ENCODE results near the gene CCNI2.

CCNI2 gene

GRCh38 chr5:132766020-132766805 is 19.0 kb downstream of the CCNI2 start:
- no peak for DNase-seq

DNA sequence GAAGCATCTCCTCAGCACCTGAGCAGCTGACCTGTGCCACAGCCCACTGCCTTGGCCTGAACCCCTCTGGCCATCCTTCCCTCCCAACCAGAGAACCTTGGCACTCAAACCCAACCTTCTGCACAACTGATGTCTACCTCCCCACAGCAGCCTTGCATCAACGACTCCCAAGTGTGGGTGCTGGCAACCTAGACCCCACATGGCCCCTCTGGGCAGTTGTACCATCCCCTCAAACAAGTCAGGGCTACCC is 19.5 kb downstream of the CCNI2 start:
- no peak for DNase-seq

- no peak for DNase-seq
Measured at GRCh38 chr5:132767150-132767549, 19.9 kb downstream of the CCNI2 start.

DNA sequence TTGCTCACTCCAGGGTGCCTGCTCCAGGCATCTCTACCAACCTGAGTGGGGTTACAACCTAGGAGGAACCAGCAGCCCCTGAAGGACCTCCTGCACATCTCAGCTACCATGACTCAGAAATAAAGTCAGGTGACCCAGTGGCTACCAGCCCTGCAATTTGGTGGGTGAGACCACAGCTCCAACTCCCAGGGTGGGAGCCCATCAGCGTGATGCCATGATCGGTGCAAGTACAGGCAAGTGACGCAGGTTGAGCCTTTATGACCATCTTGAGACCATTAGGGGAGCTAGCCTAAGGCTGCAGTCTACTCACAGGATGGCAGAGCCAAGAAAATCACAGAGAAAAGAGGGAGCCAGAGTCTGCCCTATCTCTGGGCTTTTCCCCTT is 21.3 kb downstream of the CCNI2 start:
- DNase-seq: no peak

GRCh38 chr5:132770476-132771159 is 23.4 kb downstream of the CCNI2 start:
- peak; percentile 58 for DNase-seq

- no peak for DNase-seq
Measured at GRCh38 chr5:132771503-132771998, 24.3 kb downstream of the CCNI2 start.

- no peak for DNase-seq
Measured at GRCh38 chr5:132772291-132773070, 25.3 kb downstream of the CCNI2 start.

- no peak for DNase-seq
Measured at GRCh38 chr5:132773114-132773513, 25.9 kb downstream of the CCNI2 start.

GRCh38 chr5:132773601-132774355 is 26.6 kb downstream of the CCNI2 start:
- peak; percentile 74 for DNase-seq

DNA sequence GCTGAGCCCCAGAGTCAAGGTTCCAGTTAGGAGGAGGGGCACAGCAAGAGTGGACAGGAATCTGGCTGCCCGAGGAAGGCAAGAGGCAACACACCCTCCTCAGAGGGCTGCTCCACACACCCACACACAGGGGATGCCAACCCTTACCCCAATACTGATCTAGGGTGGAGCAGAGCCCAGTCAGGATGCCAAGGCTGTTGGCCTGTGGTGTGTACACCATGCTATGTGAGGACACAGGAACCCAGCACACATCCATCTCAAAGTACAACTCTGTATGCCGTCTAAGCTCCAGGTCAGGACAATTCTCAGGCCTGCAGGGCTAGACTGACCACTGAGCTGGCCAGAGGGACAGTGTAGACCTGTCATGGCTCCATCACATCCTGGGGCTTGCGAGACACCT is 27.2 kb downstream of the CCNI2 start:
- no peak for DNase-seq

DNA sequence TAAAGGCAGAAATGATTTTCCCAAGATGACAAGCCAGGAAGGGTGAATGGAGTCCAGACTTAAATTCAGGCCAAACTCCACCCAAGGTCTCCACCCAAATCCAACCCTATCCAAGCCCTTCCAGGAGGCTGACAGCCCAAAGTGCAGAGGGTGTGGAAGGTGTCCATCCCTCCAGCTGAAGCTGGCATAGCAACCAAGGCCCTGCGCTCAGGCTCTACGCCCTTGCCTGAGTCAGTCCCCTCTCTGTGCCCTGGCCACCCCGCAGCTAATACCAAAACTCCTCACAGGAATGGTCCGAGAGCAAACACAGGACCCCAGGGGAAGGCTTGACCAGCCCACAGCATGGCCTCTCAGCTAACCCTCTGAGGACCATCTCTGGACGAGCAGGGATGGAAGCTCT is 27.7 kb downstream of the CCNI2 start:
- DNase-seq: no peak

DNA sequence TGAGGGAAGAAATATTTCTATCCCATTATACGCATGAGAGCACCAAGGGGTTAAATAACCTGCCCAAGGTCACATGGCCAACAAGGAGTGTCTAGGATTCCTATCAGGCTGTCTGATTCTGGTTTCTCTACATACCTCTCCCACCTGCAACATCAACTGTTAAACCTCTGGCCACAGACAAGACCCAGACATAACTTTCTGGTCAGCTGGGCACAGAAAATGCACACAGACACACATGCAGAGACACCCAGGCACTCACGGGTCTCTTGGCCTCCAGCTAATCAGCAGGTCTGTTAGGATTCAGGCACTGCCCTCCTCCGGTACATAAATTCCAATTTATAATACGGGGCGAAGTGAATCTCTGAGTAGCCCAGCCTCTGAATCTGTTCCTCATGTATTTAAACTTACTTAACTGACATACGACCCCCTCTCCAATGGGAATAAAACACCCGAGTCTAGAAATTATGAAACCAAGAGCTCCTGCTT is 28.3 kb downstream of the CCNI2 start:
- peak; percentile 21 for DNase-seq

GRCh38 chr5:132776131-132776937 is 29.1 kb downstream of the CCNI2 start:
- DNase-seq: peak; percentile 56

GRCh38 chr5:132776938-132777208 is 29.6 kb downstream of the CCNI2 start:
- DNase-seq: peak; percentile 21

- DNase-seq: peak; percentile 48
Measured at GRCh38 chr5:132777209-132778069, 30.2 kb downstream of the CCNI2 start, which contains the start of gene SEPTIN8. TSS of gene SEPTIN8 (minus strand) at chr5:132777239. CDS start at chr5:132777137, 102 bp downstream.

GRCh38 chr5:132778129-132778528 is 30.9 kb downstream of the CCNI2 start:
- no peak for DNase-seq

DNA sequence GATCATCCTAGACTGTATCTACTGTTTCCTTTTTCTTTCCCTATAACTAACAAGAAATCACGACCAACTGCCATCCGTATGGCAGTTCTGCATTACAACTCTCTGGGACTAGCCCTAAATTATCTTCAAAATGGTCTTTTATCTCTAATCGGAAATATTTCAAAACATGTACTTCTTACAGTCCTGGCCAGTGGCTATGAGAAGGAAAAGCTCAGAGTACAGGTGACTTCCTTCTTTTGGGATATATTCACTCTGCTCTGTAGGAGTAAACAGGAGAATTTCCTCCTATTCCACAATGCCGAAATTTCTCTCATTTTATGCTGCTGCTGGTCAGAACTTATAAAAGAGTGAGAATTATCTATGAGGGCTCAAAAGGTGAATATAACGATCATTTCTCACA is 31.6 kb downstream of the CCNI2 start:
- DNase-seq: no peak

- peak; percentile 3 for DNase-seq
Measured at GRCh38 chr5:132779961-132780360, 32.7 kb downstream of the CCNI2 start.

- DNase-seq: no peak
Measured at GRCh38 chr5:132780577-132780976, 33.4 kb downstream of the CCNI2 start.

DNA sequence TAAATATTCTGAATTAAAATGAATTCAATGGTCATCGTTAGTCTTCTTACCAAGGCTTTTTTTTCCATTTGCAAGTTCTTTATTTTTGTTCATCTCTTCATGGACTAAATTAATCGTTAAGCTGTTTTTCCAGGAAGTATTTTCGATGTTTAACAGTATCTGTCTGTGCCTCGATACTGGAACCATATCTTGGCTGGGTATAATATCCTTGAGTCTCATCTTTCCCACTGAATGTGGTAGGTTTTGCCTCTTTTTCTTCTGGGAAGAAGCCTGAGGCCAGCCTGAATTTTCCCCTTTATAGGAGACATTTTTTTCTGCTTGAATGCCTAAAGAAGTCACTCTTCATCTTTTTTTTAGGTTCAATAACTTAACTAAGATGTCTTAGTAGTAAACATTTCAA is 33.8 kb downstream of the CCNI2 start:
- no peak for DNase-seq

- no peak for DNase-seq
Measured at GRCh38 chr5:132782101-132782500, 34.9 kb downstream of the CCNI2 start.
